NCI-H128 (cell line): Measurements from ENCODE around the gene BTBD9.

Experiments
- DNase-seq: peaks from one replicate; lab custom pipeline; 2025; ENCODE audit not compliant: unreplicated experiment; lab: John Stamatoyannopoulos, UW

The BTBD9 gene

DNA sequence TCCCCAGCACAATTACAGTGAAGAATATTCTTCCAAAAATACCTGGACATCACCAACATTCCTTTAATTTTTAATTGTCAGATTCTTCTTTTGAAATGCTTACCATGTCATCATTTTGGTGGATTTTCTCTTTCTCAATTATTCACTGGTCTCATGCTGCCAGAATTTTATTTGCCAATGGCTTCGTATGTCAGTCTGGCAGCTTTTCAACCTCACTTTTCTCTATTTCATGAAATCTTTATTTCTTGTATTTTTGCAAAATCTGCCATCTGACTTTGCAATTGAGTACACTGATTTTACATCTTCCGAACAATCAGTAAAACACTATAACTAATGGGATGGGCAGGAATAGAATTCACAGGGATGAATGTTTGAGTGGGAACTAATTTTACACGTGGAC, 84.1 kb downstream of the BTBD9 start:
- no peak for DNase-seq

DNA sequence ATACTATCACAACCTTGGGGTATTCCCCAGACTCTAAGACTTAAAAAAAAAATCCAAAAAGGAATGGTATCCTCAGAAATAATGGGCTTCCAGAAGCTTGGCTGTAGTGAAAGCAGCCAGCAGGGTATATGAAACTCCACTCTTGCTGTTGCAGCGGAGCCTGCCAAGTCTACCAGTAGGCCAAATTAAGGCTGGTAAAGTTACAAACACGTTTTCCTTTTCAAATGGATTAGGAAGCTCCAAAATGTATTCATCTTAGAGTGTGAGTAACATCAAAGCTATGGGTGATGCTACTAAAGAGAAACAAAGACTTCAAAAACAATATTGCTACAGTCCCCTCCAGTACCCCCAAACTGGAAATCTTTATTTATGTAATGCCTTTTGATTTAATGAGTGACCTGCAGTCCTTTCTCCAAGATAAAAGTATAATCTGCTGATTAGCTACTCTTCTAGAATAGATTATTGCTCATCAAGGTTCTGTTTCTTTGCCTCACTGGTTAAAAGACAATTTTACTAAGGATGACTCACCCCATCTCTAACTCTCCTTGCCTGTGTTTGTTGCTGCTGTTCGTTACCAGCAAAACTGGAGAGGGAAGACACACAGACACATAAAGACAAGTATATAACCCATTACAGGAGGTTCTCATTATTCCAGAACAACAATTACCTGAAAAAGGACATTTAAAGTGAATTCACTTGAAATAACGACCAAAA, 84.9 kb downstream of the BTBD9 start:
- no peak for DNase-seq

DNA sequence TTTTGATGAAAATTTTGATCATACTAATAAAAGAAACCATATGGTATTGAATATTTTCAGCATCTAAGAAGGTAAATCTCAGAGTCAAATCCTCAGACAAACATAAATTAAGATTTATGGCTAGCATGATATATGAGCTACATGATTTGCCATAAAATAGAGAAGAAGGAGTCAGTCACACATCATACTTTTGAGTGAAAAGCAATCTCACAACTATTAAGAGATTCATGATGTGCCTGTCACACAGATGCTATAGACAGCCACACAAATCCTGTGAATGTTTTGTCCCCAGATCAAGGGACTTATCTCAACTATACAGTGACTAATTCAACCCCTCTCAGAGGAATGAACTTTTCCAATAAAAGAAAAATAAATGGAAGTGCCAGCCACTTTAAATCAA, 85.7 kb downstream of the BTBD9 start:
- no peak for DNase-seq

DNA sequence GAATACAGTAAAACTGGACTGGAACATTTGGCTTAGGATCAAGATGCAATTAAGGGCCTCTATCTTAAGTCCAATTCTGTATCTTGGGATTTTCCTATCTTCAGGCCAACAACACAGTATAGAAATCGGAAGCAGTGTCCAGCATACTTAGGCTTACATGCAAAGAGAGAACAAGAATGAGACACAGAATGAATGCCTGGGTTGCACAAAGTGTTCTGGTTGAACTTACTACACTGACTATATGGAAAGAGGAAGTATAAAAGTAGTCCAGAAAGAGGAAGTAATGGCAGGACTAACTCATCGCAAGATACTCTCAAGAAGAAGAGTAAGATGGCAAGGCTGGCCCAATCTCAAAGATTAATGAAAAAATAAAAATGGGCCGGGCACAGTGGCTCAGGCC, 87.6 kb downstream of the BTBD9 start:
- DNase-seq = no peak

DNA sequence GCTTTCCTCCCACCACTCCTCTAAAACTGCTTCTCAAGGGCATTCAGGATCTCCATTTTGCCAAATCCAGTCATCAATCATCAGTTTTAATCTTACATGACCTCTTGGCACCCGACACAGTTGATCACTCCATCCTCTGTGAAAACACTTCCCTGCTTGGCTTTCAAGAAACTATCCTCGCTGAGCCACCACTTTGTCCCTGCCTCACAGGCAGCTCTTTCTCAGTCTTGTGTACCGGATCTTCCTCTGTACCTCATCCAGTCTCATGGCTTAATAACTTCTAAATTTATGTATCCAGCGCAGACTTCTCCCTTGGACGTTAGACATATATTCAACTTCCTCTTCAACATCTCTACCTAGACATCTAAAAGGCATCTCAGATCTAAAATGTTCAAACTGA, 89.9 kb downstream of the BTBD9 start:
- no peak for DNase-seq

DNA sequence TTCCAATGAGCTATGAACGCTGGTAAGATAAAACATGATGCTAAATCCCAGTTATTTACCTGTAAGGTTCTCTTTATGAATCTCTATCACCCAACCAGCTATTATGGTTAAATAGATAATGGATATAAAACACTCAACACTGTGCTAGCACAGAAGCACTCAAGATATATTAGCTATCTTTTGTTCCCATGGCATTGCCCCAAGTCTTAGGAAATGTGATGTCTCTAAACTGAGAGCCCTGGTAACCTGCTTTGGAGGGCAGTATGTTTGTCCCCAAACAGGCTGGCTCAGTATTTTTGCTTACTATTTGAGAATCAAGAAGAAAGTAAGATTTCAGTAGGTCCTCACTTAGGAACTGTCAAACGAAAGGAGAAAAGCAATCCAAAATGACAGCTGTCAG, 90.5 kb downstream of the BTBD9 start:
- no peak for DNase-seq

DNA sequence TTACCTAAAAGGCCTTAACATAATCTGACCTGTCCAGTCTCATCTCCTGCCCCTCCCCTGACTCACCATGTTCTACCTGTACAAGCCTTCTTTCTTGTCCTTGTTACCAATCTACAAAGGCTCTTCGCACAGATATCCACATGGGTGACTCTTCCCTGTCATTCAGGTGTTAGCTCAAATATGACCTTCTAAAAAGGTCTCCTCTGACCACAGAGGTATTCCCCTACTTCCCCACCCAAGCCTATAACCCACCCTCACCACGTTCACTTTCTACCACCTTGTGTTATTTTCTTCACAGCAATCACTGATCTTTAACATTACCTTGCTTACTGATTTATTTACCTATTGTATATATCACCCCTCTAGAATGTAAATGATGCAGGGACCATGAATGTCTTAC, 96.7 kb downstream of the BTBD9 start:
- DNase-seq = no peak

DNA sequence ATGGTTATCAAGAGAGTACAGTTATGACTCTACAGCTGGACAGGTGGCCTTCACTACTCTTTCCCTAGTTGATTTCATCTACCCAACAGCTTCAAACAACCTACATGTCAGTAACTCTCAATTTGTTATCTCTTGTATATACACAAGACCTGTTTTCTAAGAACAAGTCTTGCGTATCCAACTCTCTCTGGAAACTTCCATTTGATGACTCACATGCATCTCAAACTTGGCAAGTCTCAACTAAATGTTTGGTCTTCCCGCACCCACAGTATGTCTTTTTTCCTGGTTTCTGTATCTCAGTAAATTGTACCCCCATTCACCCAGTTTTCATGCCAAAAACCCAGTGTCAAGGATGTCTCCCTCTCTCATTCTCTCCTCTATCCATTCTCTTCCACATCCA, 97.7 kb downstream of the BTBD9 start:
- DNase-seq = no peak

DNA sequence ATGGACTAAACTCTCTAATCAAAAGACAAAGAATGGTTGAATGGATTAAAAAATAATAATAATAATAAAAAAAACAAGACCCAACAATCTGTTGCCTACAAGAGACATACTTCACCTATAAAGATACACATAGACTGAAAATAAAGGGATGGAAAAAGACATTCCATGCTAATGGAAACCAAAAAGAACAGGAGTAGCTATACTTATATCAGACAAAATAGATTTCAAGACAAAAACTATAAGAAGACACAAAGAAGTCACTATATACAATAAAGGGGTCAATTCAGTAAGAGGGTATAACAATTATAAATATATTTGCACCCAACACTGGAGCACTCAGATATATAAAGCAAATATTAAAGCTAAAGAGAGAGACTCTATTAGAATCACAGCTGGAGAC, 106.7 kb downstream of the BTBD9 start:
- no peak for DNase-seq

DNA sequence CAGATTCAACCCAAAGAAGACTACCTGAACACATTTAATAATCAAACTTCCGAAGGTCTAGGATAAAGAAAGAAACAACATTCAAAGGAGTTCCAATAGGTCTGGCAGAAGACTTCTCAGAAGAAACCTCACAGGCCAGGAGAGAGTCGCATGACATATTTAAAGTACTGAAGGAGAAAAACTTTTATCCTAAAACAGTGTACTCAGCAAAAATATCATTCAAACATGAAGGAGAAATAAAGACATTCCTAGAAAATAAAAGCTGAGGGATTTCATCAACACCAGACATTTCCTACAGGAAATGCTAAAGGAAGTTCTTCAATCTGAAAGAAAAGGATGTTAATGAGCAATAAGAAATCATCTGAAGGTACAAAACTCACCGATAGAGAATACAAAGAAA, 108.6 kb downstream of the BTBD9 start:
- no peak for DNase-seq

DNA sequence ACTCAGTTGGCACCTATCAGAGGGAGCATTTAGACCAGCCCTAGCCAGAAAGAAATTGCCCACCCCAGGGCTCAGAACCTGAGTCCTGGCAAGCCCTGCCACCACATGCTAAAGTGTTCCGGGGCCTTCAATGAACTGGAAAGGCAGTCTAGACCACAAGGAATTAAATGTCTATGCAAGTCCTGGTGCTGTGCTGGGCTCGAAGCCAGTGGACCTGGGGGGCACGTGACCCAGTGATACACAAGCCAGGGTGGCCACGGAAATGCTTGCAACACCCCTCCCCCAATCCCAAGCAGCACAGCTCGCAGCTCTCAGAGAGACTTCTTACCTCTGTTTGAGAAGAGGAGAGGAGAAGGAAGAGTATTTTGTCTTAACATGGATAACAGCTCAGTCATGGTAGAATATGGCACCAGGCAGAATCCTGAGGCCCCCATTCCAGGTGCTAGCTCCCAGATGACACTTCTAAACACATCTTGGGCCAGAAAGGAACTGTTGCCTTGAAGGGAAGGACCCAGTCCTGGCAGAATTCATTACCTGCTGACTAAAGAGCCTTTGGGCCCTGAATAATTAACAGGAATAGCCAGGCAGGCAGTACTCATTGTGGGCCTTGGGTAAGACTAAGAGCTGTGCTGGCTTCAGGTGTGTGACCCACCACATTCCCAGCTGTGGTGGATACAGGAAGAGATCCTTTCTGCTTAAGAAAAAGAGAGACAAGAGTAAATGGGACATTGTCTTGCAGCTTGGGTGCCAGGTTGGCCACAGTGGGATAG, 111.3 kb downstream of the BTBD9 start:
- DNase-seq = no peak

DNA sequence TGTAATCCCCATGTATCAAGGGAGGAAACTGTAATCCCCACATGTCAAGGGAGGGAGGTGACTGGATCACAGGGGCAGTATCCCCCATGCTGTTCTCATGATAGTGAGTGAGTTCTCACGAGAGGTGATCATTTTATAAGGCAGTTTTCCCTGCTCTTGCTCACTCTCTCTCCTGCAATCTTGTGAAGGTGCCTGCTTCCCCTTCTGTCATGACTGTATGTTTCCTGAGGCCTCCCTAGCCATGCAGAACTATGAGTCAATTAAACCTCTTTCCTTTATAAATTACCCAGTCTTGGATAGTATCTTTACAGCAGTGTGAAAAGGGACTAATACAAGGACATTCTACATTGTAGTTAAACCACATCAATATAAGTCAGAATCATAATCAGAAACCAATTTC, 112.4 kb downstream of the BTBD9 start:
- DNase-seq = no peak

DNA sequence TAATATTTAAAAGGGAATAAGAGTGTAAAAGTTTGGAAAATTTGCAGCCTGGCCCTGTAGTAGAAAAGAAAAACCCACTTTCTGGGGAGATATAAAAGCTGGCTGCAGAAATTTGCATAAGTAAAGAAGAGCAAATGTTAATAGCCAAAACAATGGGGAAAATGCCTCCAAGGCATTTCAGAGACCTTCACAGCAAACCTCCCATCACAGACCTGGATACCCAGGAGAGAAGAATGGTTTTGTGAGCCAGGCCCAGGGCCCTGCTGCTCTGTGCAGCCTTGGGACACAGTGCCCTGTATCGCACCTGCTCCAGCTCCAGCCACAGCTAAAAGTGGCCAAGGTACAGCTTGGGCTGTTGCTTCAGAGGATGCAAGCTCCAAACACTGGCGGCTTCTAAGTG, 113.8 kb downstream of the BTBD9 start:
- no peak for DNase-seq

DNA sequence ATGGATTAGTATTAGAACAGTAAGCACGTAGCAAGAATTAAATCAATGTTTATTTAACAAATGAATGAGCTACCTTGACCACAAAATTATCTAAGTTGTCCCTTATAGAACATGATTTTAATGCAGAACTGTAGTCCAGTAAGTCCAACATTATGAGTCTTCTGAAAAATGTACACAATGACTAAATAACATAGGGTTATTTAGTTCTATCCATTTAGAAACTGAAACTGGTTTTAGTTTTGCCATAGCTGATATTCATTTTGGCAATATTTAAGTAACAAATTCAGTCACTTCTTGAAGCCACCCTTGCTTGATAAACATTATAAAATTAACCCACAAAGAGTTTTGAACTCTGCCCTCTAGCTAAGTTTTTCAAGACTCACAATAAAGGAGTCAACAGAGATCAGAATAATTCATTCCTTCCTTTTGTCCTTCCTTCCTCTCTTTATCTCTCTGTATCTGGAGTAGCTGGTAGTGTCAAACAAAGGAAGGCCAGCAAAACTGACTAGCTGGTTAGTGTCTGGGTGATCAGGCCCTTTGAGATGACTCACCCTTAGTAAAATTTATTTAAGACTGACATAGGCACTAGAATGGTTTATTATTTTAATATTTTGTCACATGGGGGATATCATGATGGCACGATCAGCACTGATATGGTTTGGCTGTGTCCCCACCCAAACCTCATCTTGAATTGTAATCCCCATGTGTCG, 115.1 kb downstream of the BTBD9 start:
- DNase-seq = no peak

DNA sequence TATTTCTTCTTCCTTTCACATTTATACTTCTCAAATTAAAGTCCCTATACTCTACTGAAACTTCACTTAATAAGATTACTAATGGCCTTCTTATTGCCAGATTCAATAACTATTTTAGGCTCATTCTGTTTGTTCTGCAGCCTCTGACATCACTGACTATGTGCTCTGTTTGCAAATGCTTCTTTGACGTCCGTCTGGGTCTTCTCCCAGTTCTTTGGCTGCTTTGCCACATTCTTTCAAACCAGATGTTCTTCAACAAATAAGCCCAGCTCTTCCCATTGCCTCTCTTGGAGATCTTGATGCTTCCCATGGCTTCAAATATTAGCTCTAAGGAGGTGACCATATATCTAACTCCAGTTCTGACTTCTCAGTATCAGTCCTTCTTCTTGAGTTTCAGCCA, 117.4 kb downstream of the BTBD9 start:
- no peak for DNase-seq

DNA sequence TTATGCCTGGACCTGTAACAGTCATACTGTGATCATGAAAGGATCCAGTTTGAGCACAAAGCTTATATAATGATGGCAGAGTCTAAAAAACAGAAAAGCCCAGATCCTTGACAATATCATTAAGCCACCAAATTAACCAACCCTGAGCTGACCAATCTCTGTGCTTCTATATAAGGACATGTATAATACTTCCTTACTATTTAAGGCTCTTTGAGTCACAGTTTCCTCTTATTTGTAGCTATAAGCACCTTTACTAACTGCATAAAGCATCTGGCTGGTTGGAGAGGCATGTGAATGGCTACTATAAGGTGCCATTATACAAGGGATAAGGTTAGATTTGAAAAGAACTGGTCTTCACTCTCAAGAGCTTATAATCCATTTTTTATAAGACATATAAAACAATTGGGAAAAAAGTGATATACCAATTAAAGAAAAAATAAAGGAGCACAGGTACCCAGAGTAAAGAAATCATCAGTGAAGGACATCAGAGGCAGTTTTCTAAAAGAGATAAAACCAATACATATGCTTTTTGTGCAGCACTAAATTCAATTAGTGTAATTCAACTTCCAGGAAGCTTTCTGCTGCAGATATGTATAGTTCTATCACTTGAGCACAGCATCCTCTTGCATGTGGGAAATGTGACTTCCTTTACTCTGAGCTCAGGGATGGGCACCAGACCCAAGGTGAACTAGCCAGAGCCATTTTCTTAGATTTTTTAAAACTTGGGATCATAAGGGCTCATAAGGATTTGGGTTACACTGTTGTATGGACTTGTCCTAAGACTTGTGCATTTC, 121.0 kb downstream of the BTBD9 start:
- no peak for DNase-seq

DNA sequence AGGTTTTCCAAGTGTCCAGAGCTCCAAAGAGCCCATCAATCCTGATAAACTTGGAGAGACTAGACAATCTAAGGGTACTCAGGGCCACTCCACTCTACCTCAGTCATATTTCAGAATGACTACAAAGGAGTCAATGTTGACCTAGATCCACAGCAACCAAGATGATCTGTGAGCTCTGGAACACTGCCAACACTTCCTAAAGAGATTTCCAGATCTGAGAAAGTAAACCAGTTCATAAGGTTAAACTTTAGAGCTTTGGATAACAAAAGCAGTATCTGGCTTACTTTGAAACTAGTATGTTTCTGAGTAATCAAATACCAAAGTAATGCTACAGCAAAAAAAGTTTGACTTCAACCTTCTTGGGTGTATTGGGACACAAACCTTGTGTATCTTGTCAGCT, 122.7 kb downstream of the BTBD9 start:
- DNase-seq = no peak

DNA sequence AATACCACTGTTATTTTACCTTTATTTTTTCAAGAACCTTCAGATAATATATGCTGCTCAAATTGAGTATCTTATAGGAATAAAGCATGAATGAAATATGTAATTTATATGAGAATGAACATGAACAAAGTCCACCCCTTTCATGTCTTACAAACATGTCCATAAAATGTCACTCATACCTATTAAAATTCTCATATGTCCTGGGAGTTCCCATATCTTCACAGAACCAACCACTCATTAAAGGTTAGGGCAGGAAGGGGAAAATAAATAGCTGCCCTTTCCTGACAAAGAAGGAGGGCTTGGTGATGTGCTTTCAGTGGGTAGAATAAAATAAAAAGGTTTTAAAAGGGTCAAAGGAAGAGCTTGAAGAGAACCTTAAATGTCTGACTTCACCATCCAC, 125.3 kb downstream of the BTBD9 start:
- no peak for DNase-seq

DNA sequence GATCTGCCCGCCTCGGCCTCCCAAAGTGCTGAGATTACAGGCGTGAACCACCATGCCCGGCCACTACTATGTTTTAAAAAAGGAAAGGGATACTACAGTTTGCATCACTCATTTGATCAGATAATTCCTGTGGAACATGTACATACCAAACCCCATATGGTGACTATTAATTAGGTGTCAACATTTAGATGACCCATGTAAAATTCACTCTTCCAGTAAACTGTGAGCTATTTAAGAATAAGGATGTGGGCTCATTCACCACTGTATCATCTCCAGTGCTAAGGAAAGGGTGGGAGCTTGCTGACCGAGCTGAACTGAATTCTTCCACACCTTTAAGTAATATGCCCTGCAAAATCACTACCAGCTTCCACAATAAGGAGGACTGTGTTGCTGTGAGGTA, 127.5 kb downstream of the BTBD9 start:
- DNase-seq = no peak

DNA sequence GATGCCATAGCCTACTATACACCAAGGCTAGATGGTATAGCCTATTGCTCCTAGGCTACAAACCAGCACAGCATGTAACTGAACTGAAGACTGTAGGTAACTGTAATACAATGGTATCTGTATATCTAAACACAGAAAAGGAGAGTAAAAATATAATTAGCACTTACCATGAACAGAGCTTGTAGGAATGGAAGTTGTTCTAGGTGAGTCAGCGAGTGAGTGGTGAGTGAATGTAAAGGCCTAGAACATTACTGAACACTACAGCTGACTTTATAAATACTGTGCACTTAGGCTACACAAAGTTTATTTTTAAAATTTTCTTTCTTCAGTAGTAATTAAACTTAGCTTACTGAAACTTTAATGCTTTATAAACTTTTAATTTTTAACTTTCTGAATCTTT, 129.5 kb downstream of the BTBD9 start:
- DNase-seq = no peak

DNA sequence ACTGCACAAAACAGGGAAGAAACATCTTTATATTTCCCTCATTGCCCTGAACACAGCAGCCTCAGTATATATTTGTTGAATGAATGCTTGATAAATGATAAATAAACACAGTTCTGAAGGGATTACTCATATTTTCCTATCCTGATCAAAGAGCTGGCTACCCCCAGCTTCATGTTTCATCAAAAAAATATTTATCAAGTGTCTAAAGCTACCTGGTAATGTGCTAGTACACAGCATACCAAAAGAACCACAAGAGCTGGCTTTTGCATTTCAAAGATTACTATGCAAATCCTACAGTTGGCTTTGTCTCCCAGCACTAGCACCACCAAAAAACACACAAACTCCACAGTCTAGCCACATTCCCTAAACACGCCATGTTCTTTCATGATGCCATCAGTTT, 130.0 kb downstream of the BTBD9 start:
- no peak for DNase-seq
